Measurements from ENCODE around the gene DCTD. TPM values are rescaled to one million over a fixed set of nuclear protein-coding genes. Genes with fewer than 3 reads are reported as not detected.
A peak's percentile ranks its signal among the peaks of the same experiment; 100 is the strongest.

DCTD gene
- total and polyA plus RNA-seq, 2 of the 13 experiments (the other 11 are each of a cell fraction or from before 2014, with no cell fraction given): 85.1 to 95.3 TPM

DNA sequence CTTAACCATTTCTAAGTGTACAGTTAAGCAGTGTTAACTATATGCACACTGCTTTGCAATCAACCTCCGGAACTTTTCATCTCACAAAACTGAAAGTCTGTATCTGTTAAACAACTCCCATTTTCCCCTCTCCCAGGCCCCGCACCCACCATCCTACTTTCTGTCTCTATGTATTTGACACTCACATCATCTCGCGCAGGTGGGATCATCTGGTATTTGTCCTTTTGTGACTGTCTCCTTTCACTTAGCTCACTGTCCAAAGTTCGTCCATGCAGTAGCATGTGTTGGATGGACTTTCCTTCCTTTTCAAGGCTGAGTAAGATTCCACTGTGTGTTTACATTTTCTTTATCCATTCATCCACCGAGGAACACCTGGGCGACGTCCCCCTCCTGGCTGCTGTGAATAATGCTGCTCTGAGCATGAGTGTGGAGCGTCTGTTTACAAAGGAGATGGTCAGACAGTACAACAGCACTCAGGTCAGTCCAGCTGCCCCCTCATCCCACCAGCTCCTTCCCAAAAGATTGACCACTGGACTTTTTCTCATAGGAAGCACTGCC is 39.8 kb downstream of the DCTD start (continued):
- TF ChIP-seq, protein P1, sequence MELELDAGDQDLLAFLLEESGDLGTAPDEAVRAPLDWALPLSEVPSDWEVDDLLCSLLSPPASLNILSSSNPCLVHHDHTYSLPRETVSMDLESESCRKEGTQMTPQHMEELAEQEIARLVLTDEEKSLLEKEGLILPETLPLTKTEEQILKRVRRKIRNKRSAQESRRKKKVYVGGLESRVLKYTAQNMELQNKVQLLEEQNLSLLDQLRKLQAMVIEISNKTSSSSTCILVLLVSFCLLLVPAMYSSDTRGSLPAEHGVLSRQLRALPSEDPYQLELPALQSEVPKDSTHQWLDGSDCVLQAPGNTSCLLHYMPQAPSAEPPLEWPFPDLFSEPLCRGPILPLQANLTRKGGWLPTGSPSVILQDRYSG (CRISPR knock-in tag; IDR thresholded peaks at IDR 0.05): no peak
- TF ChIP-seq ZNF24 (IDR thresholded peaks at IDR 0.05) (no peak), ZKSCAN1 (IDR thresholded peaks at IDR 0.05; ENCODE audit: low read length) (no peak), MBNL3 (CRISPR knock-in tag; conservative IDR thresholded peaks at IDR 0.05) (no peak), ZNF34 (CRISPR knock-in tag; IDR thresholded peaks at IDR 0.05; ENCODE audit: borderline replicate concordance) (no peak), CHCHD3 (CRISPR knock-in tag; IDR thresholded peaks at IDR 0.05) (no peak), ZBTB21 (CRISPR knock-in tag; IDR thresholded peaks at IDR 0.05) (no peak)
- TF ChIP-seq, protein P2, sequence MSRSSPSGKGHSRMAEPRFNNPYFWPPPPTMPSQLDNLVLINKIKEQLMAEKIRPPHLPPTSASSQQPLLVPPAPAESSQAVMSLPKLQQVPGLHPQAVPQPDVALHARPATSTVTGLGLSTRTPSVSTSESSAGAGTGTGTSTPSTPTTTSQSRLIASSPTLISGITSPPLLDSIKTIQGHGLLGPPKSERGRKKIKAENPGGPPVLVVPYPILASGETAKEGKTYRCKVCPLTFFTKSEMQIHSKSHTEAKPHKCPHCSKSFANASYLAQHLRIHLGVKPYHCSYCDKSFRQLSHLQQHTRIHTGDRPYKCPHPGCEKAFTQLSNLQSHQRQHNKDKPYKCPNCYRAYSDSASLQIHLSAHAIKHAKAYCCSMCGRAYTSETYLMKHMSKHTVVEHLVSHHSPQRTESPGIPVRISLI (CRISPR knock-in tag; IDR thresholded peaks at IDR 0.05; ENCODE audit: borderline replicate concordance): no peak
- TF ChIP-seq, protein P3, sequence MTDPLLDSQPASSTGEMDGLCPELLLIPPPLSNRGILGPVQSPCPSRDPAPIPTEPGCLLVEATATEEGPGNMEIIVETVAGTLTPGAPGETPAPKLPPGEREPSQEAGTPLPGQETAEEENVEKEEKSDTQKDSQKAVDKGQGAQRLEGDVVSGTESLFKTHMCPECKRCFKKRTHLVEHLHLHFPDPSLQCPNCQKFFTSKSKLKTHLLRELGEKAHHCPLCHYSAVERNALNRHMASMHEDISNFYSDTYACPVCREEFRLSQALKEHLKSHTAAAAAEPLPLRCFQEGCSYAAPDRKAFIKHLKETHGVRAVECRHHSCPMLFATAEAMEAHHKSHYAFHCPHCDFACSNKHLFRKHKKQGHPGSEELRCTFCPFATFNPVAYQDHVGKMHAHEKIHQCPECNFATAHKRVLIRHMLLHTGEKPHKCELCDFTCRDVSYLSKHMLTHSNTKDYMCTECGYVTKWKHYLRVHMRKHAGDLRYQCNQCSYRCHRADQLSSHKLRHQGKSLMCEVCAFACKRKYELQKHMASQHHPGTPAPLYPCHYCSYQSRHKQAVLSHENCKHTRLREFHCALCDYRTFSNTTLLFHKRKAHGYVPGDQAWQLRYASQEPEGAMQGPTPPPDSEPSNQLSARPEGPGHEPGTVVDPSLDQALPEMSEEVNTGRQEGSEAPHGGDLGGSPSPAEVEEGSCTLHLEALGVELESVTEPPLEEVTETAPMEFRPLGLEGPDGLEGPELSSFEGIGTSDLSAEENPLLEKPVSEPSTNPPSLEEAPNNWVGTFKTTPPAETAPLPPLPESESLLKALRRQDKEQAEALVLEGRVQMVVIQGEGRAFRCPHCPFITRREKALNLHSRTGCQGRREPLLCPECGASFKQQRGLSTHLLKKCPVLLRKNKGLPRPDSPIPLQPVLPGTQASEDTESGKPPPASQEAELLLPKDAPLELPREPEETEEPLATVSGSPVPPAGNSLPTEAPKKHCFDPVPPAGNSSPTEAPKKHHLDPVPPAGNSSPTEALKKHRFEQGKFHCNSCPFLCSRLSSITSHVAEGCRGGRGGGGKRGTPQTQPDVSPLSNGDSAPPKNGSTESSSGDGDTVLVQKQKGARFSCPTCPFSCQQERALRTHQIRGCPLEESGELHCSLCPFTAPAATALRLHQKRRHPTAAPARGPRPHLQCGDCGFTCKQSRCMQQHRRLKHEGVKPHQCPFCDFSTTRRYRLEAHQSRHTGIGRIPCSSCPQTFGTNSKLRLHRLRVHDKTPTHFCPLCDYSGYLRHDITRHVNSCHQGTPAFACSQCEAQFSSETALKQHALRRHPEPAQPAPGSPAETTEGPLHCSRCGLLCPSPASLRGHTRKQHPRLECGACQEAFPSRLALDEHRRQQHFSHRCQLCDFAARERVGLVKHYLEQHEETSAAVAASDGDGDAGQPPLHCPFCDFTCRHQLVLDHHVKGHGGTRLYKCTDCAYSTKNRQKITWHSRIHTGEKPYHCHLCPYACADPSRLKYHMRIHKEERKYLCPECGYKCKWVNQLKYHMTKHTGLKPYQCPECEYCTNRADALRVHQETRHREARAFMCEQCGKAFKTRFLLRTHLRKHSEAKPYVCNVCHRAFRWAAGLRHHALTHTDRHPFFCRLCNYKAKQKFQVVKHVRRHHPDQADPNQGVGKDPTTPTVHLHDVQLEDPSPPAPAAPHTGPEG (CRISPR knock-in tag; IDR thresholded peaks at IDR 0.05): no peak
- TF ChIP-seq, protein P4, sequence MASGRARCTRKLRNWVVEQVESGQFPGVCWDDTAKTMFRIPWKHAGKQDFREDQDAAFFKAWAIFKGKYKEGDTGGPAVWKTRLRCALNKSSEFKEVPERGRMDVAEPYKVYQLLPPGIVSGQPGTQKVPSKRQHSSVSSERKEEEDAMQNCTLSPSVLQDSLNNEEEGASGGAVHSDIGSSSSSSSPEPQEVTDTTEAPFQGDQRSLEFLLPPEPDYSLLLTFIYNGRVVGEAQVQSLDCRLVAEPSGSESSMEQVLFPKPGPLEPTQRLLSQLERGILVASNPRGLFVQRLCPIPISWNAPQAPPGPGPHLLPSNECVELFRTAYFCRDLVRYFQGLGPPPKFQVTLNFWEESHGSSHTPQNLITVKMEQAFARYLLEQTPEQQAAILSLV (CRISPR knock-in tag; IDR thresholded peaks at IDR 0.05; ENCODE audit: borderline replicate concordance): 0 out of 2 replicates have a peak, but pooled peaks have one; percentile 64
- TF ChIP-seq, protein P5, sequence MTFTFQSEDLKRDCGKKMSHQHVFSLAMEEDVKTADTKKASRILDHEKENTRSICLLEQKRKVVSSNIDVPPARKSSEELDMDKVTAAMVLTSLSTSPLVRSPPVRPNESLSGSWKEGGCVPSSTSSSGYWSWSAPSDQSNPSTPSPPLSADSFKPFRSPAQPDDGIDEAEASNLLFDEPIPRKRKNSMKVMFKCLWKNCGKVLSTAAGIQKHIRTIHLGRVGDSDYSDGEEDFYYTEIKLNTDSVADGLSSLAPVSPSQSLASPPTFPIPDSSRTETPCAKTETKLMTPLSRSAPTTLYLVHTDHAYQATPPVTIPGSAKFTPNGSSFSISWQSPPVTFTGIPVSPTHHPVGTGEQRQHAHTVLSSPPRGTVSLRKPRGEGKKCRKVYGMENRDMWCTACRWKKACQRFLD (CRISPR knock-in tag; IDR thresholded peaks at IDR 0.05; ENCODE audit: borderline replicate concordance): no peak
- TF ChIP-seq, protein P6, sequence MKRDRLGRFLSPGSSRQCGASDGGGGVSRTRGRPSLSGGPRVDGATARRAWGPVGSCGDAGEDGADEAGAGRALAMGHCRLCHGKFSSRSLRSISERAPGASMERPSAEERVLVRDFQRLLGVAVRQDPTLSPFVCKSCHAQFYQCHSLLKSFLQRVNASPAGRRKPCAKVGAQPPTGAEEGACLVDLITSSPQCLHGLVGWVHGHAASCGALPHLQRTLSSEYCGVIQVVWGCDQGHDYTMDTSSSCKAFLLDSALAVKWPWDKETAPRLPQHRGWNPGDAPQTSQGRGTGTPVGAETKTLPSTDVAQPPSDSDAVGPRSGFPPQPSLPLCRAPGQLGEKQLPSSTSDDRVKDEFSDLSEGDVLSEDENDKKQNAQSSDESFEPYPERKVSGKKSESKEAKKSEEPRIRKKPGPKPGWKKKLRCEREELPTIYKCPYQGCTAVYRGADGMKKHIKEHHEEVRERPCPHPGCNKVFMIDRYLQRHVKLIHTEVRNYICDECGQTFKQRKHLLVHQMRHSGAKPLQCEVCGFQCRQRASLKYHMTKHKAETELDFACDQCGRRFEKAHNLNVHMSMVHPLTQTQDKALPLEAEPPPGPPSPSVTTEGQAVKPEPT (CRISPR knock-in tag; IDR thresholded peaks at IDR 0.05; ENCODE audit: low read depth): no peak
- TF ChIP-seq, protein P7, sequence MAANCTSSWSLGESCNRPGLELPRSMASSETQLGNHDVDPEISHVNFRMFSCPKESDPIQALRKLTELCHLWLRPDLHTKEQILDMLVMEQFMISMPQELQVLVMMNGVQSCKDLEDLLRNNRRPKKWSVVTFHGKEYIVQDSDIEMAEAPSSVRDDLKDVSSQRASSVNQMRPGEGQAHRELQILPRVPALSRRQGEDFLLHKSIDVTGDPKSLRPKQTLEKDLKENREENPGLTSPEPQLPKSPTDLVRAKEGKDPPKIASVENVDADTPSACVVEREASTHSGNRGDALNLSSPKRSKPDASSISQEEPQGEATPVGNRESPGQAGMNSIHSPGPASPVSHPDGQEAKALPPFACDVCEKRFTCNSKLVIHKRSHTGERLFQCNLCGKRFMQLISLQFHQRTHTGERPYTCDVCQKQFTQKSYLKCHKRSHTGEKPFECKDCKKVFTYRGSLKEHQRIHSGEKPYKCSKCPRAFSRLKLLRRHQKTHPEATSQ (CRISPR knock-in tag; IDR thresholded peaks at IDR 0.05; ENCODE audit: borderline replicate concordance): peak; percentile 87; the same call in 1 of the 2 replicates

Data from HepG2 (cell line).